GM12892 (cell line): Measurements from ENCODE around the gene KDM1A.
"Not testable (repeated sequence)": the region's sequence is repeated elsewhere in the genome, so short reads cannot be mapped to it uniquely, and the experiment has no call there.

ENCODE experiments used
- DNase-seq: peaks from one replicate; pipeline ENCODE4 v3.0.0; 2011; ENCODE audit not compliant: insufficient read length
- FAIRE-seq: peaks from 2 replicates; lab custom pipeline; 2011; peaks lifted over from hg19 to GRCh38; lab: Jason Lieb, UNC
- POLR2A ChIP-seq: IDR thresholded peaks from 2 replicates; pipeline ENCODE4 v1.6.1; 2011; ENCODE audit warnings: low read depth, low read length, control low read depth
- POLR2AphosphoS5 ChIP-seq: IDR thresholded peaks from 2 replicates; pipeline ENCODE4 v1.6.1; 2011; ENCODE audit warnings: low read depth, low read length, control low read depth
- TAF1 ChIP-seq: IDR thresholded peaks from 2 replicates; pipeline ENCODE4 v1.6.1; 2011; ENCODE audit warnings: low read depth, mild to moderate bottlenecking, control low read depth, low read length, borderline replicate concordance

The KDM1A gene

DNA sequence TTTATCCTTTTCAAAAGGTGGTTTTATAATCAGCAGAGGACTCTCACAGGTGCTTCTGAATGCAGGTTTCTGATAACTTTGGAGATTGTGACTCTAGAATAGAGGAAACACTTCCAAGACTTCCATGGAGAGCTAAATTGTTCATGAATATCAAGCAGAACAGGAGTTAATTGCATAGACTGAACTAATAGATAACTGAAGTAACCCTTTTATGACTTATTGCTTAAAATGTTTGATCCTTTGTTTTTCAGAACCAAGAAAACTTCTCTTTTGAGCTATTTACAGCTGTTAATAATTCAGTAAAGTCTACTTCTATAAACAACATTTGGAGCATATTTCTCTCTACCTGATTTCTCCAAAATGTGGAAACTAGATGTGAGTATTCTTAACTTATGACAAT, 23.5 kb upstream of the KDM1A start:
- FAIRE-seq (no peak), DNase-seq (no peak)
- no peak for TF ChIP-seq POLR2AphosphoS5
- TF ChIP-seq TAF1: no peak
- no peak for TF ChIP-seq POLR2A

DNA sequence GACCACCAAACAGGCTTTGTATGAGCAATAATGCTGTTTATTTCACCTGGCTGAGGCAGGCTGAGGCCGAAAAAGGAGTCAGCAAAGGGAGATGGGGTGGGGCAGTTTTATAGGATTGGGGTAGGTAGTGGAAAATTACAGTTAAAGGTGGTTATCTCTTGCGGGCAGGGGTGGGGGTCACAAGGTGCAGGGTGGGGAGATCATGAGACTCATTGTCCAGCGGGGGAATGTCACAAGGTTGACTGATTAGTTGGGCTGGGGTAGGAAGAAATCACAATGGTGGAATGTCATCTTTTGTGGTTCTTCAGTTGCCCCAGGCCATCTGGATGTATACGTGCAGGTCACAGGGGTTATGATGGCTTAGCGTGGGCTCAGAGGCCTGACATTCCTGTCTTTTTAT, 21.7 kb upstream of the KDM1A start:
- FAIRE-seq, DNase-seq: not testable (repeated sequence)

DNA sequence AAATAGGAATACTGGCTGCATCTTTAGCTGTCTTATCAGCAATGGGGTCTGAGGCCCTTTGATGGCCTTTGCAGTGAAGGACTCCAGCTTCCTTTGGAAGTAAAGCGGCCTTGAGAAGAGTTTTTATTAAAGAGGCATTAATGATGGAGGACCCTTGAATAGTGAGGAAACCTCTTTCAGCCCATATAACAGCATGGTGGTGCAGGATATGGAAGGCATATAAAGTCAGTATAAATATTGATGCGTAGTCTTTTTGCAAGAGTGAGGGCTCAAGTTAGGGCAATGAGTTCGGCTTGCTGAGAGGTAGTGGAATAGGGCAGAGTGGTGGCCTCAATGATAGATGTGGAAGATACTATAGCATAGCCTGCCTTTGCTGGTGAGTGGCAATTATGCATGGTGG, 19.1 kb upstream of the KDM1A start:
- DNase-seq, FAIRE-seq: not testable (repeated sequence)

DNA sequence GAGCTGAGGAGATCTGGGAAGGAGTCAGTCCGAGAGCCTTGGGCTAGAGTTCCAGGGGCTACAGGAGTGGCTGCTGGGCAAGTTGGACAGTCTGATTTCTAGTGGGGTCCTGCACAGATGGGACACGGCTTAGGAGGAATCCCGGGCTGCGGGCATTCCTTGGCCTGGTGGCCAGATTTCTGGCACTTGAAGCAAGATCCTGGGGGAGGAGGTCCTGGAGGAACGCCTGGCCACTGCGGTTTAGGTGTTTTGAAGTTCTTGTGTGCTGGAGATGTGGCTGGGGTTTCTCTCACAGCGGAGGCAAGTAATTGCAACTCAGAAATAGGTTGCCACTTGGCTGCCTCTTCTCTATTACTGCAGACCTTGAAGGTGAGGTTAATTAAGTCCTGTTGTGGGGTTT, 17.1 kb upstream of the KDM1A start:
- not testable (repeated sequence) for FAIRE-seq

DNA sequence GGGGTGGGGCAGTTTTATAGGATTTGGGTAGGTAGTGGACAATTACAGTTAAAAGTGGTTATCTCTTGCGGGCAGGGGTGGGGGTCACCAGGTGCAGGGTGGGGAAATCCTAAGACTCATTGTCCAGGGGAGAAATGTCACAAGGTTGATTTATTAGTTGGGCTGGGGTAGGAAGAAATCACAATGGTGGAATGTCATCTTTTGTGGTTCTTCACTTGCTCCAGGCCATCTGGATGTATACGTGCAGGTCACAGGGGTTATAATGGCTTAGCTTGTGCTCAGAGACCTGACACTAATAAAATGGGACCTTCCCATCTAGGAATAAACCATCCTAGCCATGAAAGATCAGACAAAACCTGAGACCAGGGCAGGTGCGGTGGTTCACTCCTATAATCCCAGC, 15.2 kb upstream of the KDM1A start:
- FAIRE-seq: no peak
- TF ChIP-seq POLR2AphosphoS5 (no peak), TAF1 (no peak), POLR2A (no peak)

More for the DNA sequence above, 17.1 kb upstream of the KDM1A start:
- DNase-seq: not testable (repeated sequence)

DNA sequence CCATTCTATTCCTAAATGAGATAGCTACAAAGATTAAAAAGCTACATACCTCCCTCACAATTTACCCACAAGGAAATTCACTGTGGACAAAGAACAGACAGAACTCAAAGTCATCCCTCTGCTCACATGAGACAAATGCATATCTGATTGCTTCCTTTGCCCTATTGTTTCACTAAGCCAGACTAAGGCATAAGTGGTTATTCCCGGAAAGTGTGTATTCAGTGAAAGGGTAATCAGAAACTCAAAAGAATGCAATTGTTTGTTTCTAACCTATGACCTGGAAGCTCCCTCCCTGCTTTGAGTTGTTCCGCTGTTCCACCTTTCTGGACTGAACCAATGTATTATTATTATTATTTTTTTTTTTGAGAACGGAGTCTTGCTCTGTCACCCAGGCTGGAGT, 14.5 kb upstream of the KDM1A start:
- DNase-seq, FAIRE-seq: not testable (repeated sequence)

More for the DNA sequence above, 15.2 kb upstream of the KDM1A start:
- no peak for DNase-seq

DNA sequence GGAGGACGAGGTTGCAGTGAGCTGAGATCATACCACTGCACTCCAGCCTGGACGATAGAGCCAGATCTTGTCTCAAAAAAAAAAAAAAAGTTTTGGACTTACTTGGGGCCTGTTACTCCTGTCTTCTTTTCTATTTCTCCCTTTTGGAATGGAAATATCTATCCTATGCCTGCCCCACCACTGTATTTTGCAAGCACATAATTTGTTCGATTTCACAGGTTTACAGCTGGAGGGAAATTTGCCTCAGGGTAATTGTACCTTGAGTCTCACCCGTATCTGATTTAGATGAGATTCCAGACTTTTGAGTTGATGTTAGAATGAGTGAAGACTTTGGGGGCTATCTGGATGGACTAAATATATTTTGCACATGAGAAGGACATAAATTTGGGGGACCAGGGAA, 12.2 kb upstream of the KDM1A start:
- DNase-seq (no peak), FAIRE-seq (no peak)
- no peak for TF ChIP-seq POLR2AphosphoS5
- no peak for TF ChIP-seq POLR2A
- TF ChIP-seq TAF1: no peak

DNA sequence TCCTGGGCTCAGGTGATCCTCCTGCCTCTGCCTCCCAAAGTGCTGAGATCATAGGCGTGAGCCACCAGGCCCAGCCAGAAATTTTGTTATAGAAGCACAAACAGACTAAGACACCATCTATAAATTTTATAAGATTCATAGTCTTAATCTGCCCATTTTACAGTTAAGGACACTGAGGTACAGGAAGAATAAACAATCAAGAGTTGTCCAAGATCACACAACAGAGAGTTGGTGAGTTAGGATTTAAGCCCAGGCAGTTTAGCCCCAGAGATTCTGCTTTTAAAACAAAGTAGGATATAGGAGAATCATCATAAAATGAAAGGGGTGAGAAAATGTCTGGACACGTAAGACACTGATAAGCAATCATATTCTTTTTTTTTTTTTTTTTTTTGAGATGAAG, 10.4 kb upstream of the KDM1A start:
- DNase-seq (no peak), FAIRE-seq (no peak)
- TF ChIP-seq POLR2A (no peak), TAF1 (no peak), POLR2AphosphoS5 (no peak)

DNA sequence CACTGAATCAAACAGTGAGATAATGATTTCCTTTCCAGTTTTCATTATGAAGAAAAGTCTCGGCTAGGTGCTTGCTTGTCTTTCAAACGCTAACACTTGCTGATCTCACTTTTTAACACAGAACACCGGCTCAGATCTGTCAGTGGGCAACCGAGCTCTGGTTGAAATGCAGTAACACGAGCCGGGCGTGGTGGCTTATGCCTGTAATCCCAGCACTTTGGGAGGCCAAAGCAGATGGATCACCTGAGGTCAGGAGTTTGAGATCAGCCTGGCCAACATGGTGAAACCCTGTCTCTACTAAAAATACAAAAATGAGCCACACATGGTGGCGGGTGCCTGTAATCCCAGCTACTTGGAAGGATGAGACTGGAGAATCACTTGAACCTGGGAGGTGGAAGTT, 9.2 kb upstream of the KDM1A start:
- DNase-seq, FAIRE-seq: not testable (repeated sequence)

DNA sequence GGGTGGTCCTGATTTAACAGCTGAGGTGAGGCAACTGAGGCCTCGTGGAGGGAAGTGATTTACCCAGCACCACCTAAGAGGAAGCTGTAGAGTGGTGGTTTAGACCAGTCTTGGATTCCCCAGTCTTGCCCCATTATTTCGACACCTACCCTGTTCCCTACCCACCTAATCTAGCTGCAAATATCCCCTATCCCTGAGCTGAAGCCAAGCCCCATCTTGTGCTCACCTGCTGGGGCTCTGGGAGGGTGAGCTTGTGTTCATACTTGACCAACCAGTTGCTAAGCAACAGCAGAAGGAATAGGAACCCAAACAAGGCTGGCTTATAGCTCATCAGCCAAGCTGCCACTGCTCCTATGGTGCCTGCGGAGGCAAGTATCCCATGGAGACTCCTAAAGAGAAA, 5.6 kb upstream of the KDM1A start:
- no peak for FAIRE-seq
- TF ChIP-seq TAF1 (no peak), POLR2A (no peak), POLR2AphosphoS5 (no peak)
- no peak for DNase-seq

DNA sequence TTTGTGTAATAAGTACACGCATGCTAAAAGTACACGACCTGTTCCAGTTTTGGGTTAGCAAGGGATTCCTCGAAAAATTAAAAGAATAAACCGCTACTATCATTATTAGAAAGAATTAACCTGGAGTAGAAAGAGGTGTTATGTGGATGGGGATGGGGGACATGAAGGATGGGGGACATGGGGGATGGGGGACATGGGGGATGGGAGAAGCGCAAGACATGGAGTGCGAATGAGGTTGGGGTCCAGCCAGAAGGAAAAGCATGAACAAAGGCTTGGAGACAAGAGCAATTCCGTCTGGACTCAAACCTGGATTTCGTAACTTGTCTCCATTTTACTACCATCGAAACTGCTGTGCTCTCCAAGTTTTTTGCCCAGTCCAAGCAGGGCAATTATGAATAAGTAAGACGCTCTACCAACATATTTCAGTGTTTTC, 591 bp upstream of the KDM1A start:
- TF ChIP-seq TAF1 (no peak), POLR2AphosphoS5 (no peak), POLR2A (no peak)
- DNase-seq (no peak), FAIRE-seq (no peak)

DNA sequence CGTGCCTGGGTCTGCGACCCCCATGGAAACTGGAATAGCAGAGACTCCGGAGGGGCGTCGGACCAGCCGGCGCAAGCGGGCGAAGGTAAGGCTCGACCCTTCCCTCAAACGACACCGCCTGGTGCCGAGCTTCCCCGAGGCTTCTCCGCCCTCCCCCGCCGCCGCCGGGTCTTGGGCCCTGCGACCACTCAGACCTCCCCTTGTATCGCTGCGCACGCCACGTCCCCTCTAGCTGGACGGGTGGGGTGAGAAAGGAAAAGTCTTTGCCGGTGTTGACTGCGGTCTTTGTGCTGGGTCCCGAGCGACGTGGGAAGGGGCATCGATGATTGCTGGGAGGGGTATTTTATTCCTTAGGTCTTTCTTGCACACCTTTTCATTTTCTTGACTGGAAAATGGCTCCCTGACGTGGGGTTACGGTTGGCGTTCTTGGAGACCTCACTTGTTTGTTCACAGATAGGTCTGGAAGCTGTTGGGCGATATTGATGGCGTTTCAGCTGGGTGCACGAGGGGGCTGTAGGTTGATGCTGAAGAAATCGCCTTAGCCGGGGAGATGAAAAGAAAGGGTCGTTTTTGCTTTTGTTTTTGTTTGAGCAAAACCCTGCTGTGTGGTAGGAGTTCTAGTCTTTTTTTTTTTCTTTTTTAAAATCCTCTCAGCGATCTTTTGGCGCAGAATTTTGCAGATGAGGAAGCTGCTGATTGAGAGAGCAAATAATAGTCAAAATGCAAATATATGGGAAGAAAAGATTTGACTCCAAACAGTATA, 776 bp downstream of the KDM1A start:
- DNase-seq: peak; percentile 29
- no peak for FAIRE-seq
- TF ChIP-seq POLR2A (no peak), POLR2AphosphoS5 (no peak), TAF1 (no peak)

DNA sequence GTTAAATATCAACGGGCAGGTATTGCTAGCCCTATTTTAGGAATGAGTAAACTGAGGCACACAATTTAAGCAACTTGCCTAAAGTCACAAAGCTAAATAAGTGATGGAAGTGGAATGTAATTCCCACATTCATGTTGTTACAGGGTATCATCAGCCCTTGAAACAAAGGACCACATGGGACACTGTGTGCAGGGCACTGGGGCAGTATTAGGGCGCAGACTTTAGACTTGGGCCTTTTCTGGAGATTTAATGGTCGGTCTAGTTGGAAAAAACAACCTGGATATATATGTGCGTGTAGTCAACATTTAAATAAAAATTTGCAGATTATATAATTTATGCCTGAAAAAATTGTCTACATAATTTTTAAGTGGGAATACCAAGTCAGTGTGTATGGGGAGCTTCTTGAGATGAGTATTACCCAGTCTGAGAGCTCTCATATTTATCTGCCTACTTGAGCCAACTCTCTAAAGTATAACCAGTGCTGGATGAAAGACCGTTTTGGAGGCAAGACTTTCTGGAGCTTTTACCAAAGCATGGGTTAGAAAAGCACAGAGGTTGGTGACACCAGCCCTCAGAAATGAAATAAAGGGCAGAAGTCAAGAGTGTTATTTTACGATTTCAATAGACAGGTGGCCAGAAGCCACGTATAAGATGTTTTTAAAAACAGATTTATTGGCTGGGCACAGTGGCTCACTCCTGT, 1.6 kb downstream of the KDM1A start:
- DNase-seq: no peak
- TF ChIP-seq POLR2AphosphoS5: no peak
- no peak for TF ChIP-seq TAF1
- no peak for TF ChIP-seq POLR2A
- FAIRE-seq: no peak
